Esophagus (tissue), 2 donors: Measurements from ENCODE around the gene GABRP. TPM values are rescaled to one million over a fixed set of nuclear protein-coding genes. Genes with fewer than 3 reads are reported as not detected.
"Not testable (repeated sequence)": the region's sequence is repeated elsewhere in the genome, so short reads cannot be mapped to it uniquely, and the experiment has no call there.

Source experiments
- H3K27ac ChIP-seq, 2 donors: one replicate each; pipeline ENCODE4 v1.5.1; 2013; ENCODE audit warnings: low read depth in 2 of 2, mild to moderate bottlenecking in 2 of 2, inconsistent platforms in 1 of 2, low read length in 1 of 2, moderate library complexity in 1 of 2
- H3K27me3 ChIP-seq, 2 donors: one replicate each; pipeline ENCODE4 v1.6.1; 2013; ENCODE audit warnings: low read length in 2 of 2, control low read depth in 1 of 2, mild to moderate bottlenecking in 1 of 2; ENCODE audit not compliant: insufficient read depth in 2 of 2, control insufficient read depth in 1 of 2
- H3K36me3 ChIP-seq, 2 donors: one replicate each; pipeline ENCODE4 v1.6.1; 2013; ENCODE audit warnings: low read length in 1 of 2; ENCODE audit not compliant: control insufficient read depth in 2 of 2, insufficient read depth in 2 of 2
- H3K4me1 ChIP-seq, 2 donors: one replicate each; pipeline ENCODE4 v1.6.1; 2013; ENCODE audit warnings: low read length in 1 of 2; ENCODE audit not compliant: control insufficient read depth in 2 of 2, insufficient read depth in 2 of 2
- H3K4me3 ChIP-seq, 2 donors: one replicate each; pipeline ENCODE4 v1.5.1; 2013; ENCODE audit warnings: low read length in 2 of 2, mild to moderate bottlenecking in 2 of 2, low read depth in 1 of 2, moderate library complexity in 1 of 2
- H3K9me3 ChIP-seq, 2 donors: one replicate each; pipeline ENCODE4 v1.6.1; 2013; ENCODE audit warnings: mild to moderate bottlenecking in 2 of 2, low read depth in 1 of 2, low read length in 1 of 2, moderate library complexity in 1 of 2; ENCODE audit not compliant: control insufficient read depth in 2 of 2, insufficient read depth in 1 of 2
- WGBS, 2 donors: extraction: QIAGEN DNeasy Blood & Tissue Kit; methylation state at CpG; one replicate each; pipeline ENCODE4 v1.1.7; 2013; 5-methylcytosine and 5-hydroxymethylcytosine counted together
- polyA plus RNA-seq, 2 donors: library from polyadenylated mRNA; stranded (reverse); fragments of 200-250 nt; gene quantifications; one replicate each; pipeline ENCODE4 v1.2.3, GENCODE V29; 2013
- donor health status: healthy with polysubstance abuse.
- donor health status: Bipolar disorder and iron deficiency.

The GABRP gene
- polyA plus RNA-seq, 2 donors: 21.9 to 55.7 TPM

DNA sequence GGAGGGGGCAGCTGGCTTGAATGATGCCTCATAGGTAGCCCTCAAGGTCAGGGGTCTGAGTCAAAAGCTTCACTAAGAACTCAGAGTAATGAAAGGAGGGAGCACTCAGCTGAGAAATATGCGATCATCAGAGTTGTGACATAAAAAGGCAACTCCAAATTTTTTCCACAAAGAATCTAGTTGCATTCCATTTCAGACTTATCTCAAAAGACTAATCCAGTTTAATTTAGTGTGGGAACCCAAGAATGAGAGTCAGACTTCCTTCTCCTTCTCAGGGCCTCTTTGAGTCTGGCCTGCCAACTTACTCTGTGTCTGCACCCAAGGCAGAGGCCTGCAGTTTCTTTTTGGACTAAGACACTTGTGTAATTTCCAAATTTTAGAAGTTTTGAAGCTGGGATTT, 34.7 kb downstream of the GABRP start:
- no peak overlapping the region for H3K27ac ChIP-seq
- no peaks in the 10 kb centered on the region for H3K9me3 ChIP-seq
- no peak overlapping the region for H3K4me3 ChIP-seq
- 78 to 92% methylated on average over 1 of the region's 1 CpG for WGBS, 2 donors
- peaks cover 0 to 3% of the 10 kb centered on the region in 2 donors for H3K4me1 ChIP-seq
- no peaks in the 10 kb centered on the region for H3K27me3 ChIP-seq
- no peaks in the 10 kb centered on the region for H3K36me3 ChIP-seq

DNA sequence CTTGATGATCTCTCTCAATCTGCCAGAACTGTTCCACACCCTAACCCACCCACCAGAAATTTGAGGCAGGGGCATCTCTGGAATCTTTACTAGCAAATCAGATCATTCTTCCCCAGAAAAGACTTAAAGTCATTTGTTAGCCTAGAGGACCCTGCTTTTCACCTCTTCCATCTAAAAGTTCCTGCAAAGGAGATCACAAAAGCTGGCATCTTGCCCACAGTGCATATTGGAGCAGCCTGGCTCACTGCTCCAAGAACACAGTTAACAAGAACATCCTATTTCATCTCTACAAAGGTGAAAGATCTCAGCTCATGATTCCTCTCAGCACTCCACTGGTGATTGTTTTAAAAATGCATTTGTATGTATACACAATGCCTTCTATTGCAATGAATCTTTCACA, 36.3 kb downstream of the GABRP start:
- Histone ChIP-seq H3K27me3 (no peaks in the 10 kb centered on the region), H3K4me3 (no peak overlapping the region), H3K27ac (no peak overlapping the region), H3K4me1 (no peaks in the 10 kb centered on the region), H3K36me3 (no peaks in the 10 kb centered on the region), H3K9me3 (no peaks in the 10 kb centered on the region)

DNA sequence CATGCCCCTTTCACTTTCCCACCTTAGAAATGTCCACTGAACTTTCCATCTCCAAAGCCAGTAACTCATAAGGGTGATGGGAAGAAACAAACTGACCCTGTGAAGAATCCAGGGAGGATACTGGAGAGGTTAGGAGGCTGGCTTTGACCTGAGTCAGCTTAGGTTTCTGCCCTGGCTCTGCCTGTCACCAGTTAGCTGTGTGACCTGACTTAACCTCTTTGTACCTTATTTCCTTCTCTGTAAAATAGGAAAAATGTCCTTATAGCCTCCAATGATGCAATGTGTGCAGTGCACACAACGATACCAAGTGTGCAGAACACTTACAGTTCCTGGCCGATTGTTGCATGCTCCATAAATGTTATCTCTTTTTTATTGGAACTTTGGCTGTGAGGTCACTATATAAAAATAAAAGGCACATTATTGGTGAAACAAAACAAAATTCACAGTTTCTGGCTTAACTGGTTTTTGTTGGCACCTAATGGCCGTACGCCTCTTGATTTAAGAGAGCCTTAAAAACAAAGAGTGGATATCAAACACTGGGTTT, 37.8 kb downstream of the GABRP start:
- no peaks in the 10 kb centered on the region for H3K36me3 ChIP-seq
- H3K4me3 ChIP-seq: no peak overlapping the region
- H3K4me1 ChIP-seq: no peaks in the 10 kb centered on the region
- H3K27ac ChIP-seq: no peak overlapping the region
- H3K27me3 ChIP-seq: no peaks in the 10 kb centered on the region
- WGBS, 2 donors: 54 to 60% methylated on average over 4 of the region's 4 CpGs
- H3K9me3 ChIP-seq: no peaks in the 10 kb centered on the region

DNA sequence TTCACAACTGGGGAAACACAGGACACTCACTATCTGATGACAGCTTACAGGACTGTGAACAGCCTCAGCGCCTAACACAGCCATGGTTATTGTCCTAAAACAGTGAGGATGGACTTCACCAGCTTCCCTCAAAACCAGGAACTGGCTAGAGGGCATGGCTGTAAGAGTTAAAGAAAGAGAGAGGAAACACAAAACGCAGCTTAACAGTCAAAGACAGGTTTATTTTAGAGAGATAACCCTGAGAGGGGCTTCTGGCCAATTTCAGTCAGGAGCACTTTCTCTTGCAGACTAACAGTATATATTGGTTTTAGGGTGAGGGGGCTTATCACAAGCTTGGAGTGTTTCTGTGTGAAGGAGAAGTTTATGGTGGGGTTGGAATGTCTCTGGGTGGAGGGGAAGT, 42.6 kb downstream of the GABRP start:
- no peak overlapping the region for H3K4me3 ChIP-seq
- WGBS, 2 donors: 74 to 83% methylated on average over 2 of the region's 2 CpGs
- H3K4me1 ChIP-seq: no peaks in the 10 kb centered on the region
- no peaks in the 10 kb centered on the region for H3K9me3 ChIP-seq
- no peak overlapping the region for H3K27ac ChIP-seq
- no peaks in the 10 kb centered on the region for H3K36me3 ChIP-seq
- no peaks in the 10 kb centered on the region for H3K27me3 ChIP-seq

DNA sequence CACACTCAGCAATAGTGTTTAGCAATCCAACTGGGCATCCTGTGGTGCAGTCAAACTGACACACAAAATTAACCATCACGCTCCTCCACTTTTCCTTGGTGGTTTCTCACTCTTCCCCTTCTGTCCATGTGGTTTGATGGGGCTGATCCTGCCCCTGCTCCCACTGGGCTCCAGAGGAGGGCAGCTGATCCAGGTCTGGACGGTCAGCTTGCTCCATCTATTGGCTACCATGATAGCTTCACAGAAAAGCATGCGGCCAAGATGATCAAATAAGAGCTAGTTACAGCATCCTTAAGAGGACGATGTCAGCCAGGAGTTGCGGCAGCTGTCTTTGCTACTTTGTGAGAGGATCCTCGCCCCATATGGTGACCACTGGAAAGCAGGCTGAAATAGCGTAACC, 48.7 kb downstream of the GABRP start:
- Histone ChIP-seq H3K27ac (no peak overlapping the region), H3K4me3 (no peak overlapping the region), H3K36me3 (no peaks in the 10 kb centered on the region), H3K4me1 (no peaks in the 10 kb centered on the region), H3K27me3 (no peaks in the 10 kb centered on the region), H3K9me3 (no peaks in the 10 kb centered on the region)
- WGBS, 2 donors: 75% methylated on average over 7 of the region's 7 CpGs

DNA sequence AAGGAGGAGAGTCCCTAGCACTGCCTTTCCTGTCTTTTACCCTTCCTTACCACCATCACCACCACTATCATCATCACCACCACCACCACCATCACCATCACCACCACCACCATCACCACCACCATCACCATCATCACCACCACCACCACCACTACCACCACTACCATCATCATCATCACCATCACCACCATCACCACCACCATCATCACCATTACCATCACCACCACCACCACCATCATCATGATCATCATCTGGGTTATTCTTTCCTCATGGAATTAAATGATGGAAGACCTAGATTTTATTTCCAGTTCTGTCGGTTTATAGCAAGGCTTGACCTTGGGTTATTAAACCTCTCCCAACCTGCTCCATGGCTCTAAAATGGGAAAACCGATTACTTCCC, 50.5 kb downstream of the GABRP start:
- H3K9me3 ChIP-seq, H3K4me3 ChIP-seq, H3K36me3 ChIP-seq, H3K27ac ChIP-seq, H3K4me1 ChIP-seq, H3K27me3 ChIP-seq: not testable (repeated sequence)
- WGBS, 2 donors: 87 to 94% methylated on average over 2 of the region's 2 CpGs

DNA sequence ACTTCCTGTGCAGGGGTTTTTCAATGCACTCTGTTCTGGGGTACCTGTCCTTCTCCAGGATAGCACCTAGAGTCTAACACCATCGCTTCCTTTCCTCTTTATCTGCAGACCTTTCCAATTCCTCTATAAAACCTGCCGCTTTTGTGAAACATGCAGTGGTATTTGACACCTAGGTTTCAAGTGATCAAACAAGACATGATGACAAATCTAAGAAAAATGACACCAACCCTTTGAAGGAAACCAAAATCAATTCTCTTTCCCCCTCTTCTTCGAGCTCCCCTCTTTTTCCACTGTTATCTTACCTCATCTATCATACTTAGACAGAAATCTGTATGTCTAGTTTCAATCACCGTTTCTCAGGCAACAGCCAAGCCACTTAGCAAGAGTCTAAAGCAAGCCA, 52.7 kb downstream of the GABRP start:
- Histone ChIP-seq H3K4me1 (no peaks in the 10 kb centered on the region), H3K4me3 (no peak overlapping the region), H3K27me3 (no peaks in the 10 kb centered on the region), H3K36me3 (no peaks in the 10 kb centered on the region), H3K9me3 (no peaks in the 10 kb centered on the region), H3K27ac (no peak overlapping the region)
- WGBS, 2 donors: 57 to 59% methylated on average over 4 of the region's 4 CpGs

DNA sequence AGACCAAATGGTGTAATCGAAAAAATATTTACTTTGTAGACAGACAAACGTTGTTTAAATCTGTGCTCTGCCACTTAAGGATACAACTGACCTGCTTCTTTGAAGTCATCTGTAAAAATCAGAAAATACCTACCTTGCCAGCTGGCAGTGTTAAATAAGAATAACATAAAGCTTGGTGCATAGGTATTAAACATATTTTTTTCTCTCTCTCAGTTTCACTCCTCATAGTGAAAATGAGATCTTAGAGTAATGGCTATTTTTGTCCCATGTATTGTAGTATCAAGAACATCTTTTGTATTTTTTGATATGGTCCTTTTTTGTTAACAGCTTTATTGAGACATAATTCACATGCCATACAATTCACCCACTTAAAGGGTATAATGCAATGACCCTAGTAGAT, 60.3 kb downstream of the GABRP start:
- Histone ChIP-seq H3K27ac (no peak overlapping the region), H3K4me1 (no peaks in the 10 kb centered on the region), H3K4me3 (no peak overlapping the region), H3K9me3 (no peaks in the 10 kb centered on the region), H3K36me3 (no peaks in the 10 kb centered on the region), H3K27me3 (no peaks in the 10 kb centered on the region)
- 59% methylated on average over 2 of the region's 2 CpGs for WGBS, 2 donors

DNA sequence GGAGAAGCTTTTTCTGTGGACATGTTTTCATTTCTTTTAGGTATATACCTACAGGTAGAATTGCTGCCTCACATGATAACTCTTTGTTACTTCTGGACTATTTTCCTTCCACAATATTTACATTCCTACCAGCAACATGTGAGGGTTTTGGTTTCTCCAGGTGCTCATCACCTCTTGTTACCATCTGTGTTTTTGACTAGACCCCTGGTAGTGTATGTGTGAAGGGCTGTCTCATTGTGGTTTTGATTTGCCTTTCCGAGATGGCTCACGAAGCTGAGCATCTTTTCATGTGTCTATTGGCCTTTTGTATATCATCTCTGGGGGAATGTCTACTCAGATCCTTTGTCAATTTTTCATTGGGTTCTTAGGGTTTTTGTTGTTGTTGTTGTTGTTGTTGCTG, 61.1 kb downstream of the GABRP start:
- no peaks in the 10 kb centered on the region for H3K36me3 ChIP-seq
- H3K27me3 ChIP-seq: no peaks in the 10 kb centered on the region
- WGBS, 2 donors: 74 to 82% methylated on average over 2 of the region's 2 CpGs
- H3K9me3 ChIP-seq: no peaks in the 10 kb centered on the region
- H3K4me3 ChIP-seq: no peak overlapping the region
- H3K4me1 ChIP-seq: no peaks in the 10 kb centered on the region
- H3K27ac ChIP-seq: no peak overlapping the region

DNA sequence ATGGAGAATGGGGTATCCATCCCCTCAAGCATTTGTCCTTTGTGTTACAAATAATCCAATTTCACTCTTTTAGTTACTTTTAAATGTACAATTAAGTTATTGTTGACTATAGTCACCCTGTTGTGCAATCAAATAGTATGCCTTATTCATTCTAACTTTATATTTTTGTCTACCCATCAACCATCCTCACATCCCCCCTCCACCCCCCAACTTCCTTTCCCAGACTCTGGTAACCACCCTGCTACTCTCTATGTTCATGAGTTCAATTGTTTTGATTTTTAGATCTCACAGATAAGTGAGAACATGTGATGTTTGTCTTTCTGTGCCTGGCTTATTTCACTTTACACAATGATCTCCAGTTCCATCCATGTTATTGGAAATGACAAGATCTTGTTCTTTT, 62.9 kb downstream of the GABRP start:
- Histone ChIP-seq H3K4me1 (no peaks in the 10 kb centered on the region), H3K9me3 (no peaks in the 10 kb centered on the region), H3K36me3 (no peaks in the 10 kb centered on the region), H3K27ac (no peak overlapping the region), H3K27me3 (no peaks in the 10 kb centered on the region), H3K4me3 (no peak overlapping the region)
